Stimulated activated CD8-positive, alpha-beta memory T cell treated with anti-CD3 and anti-CD28 coated beads, Interleukin-2, amount 100 ng/mL, for 1 hour (primary cell): ENCODE data around the gene BIRC7.

Source experiments
- DNase-seq, 2 donors: peaks; one replicate each; pipeline ENCODE4 v3.0.0-alpha.2; 2020; ENCODE audit warnings: low read depth in 2 of 2

The BIRC7 gene

GRCh38 chr20:63224412-63225081 is 11.2 kb upstream of the BIRC7 start:
- DNase-seq: no peak

- DNase-seq: no peak
Measured at GRCh38 chr20:63225082-63225454, 10.6 kb upstream of the BIRC7 start.

- DNase-seq: no peak
Measured at GRCh38 chr20:63226042-63226943, 9.4 kb upstream of the BIRC7 start.

- no peak for DNase-seq
Measured at GRCh38 chr20:63227260-63227659, 8.4 kb upstream of the BIRC7 start.

- DNase-seq: no peak
Measured at GRCh38 chr20:63228806-63229205, 6.9 kb upstream of the BIRC7 start.

- no peak for DNase-seq
Measured at GRCh38 chr20:63230800-63231268, 4.9 kb upstream of the BIRC7 start.

- DNase-seq: no peak
Measured at GRCh38 chr20:63232235-63233060, 3.3 kb upstream of the BIRC7 start.

- no peak for DNase-seq
Measured at GRCh38 chr20:63233061-63233344, 2.7 kb upstream of the BIRC7 start.

GRCh38 chr20:63233924-63234323 is 1.8 kb upstream of the BIRC7 start:
- DNase-seq: no peak

- DNase-seq: no peak
Measured at GRCh38 chr20:63234693-63235398, 859 bp upstream of the BIRC7 start.

- no peak for DNase-seq
Measured at GRCh38 chr20:63236116-63236837, 572 bp downstream of the BIRC7 start.

- DNase-seq: no peak
Measured at GRCh38 chr20:63238031-63238430, 2.3 kb downstream of the BIRC7 start.

GRCh38 chr20:63238514-63239125 is 2.9 kb downstream of the BIRC7 start:
- no peak for DNase-seq

GRCh38 chr20:63239431-63239830 is 3.7 kb downstream of the BIRC7 start:
- no peak for DNase-seq

- DNase-seq: no peak
Measured at GRCh38 chr20:63240004-63240403, 4.3 kb downstream of the BIRC7 start.

- no peak for DNase-seq
Measured at GRCh38 chr20:63241272-63241671, 5.6 kb downstream of the BIRC7 start.

- no peak for DNase-seq
Measured at GRCh38 chr20:63242736-63243135, 7.0 kb downstream of the BIRC7 start.

GRCh38 chr20:63243604-63244247 is 8.0 kb downstream of the BIRC7 start:
- no peak for DNase-seq

- no peak for DNase-seq
Measured at GRCh38 chr20:63244468-63244867, 8.8 kb downstream of the BIRC7 start.
